ENCODE results near the gene GPR84. TPM values are rescaled to one million over a fixed set of nuclear protein-coding genes. Genes with fewer than 3 reads are reported as not detected.

The GPR84 gene
- total and polyA plus RNA-seq, 2 donors (not counting 3 experiments of a cell fraction or from before 2014, with no cell fraction given), result not detected

- Histone ChIP-seq H3K36me3 (ENCODE audit: control insufficient read depth in 2 of 2, extremely low read depth in 1 of 2, insufficient read depth in 2 of 2, low read length in 2 of 2) (no peaks in the 10 kb centered on the region), H4K20me1 (replicated peaks; ENCODE audit: control insufficient read depth, extremely low read depth, insufficient read depth, low read length) (no peaks in the 10 kb centered on the region), H3K9me1 (replicated peaks; ENCODE audit: control insufficient read depth, extremely low read depth, insufficient read depth, low read length) (no peaks in the 10 kb centered on the region), H3K27ac (ENCODE audit: insufficient read depth, low read depth, low read length) (no peak overlapping the region), H3K9me3 (replicated peaks; ENCODE audit: control insufficient read depth, insufficient read depth, low read length) (no peaks in the 10 kb centered on the region), H3K4me3 (replicated peaks in 1 of 3; ENCODE audit: insufficient read depth in 1 of 3, low read depth in 1 of 3, low read length in 3 of 3) (no peak overlapping the region), H3K9ac (replicated peaks; ENCODE audit: extremely low read depth, insufficient read depth, low read length) (no peak overlapping the region), H3K27me3 (ENCODE audit: control insufficient read depth in 2 of 2, insufficient read depth in 2 of 2, low read length in 2 of 2) (no peaks in the 10 kb centered on the region), H3K79me2 (ENCODE audit: control insufficient read depth, insufficient read depth, low read length) (peaks cover 31% of the 10 kb centered on the region), H3K4me1 (ENCODE audit: control insufficient read depth, extremely low read depth, insufficient read depth, low read length) (peaks cover 23% of the 10 kb centered on the region), H2AFZ (ENCODE audit: low read depth, low read length) (no peak overlapping the region), H3K4me2 (ENCODE audit: insufficient read depth, low read length) (no peak overlapping the region)
- POLR2A ChIA-PET, result interaction anchor here (0.6 kb wide), 1 partner anchor 9 kb away, joined by 5 read pairs; the partner anchor contains the start of gene COPZ1
- CTCF ChIA-PET, result interaction anchor here (0.8 to 5.4 kb wide), 7 partner anchors 8 to 81 kb away, joined by 3 to 61 read pairs (median 3); partner anchors contain the start of gene COPZ1
- intact Hi-C loops (cut with micrococcal nuclease), result no loop called here
- no TSS peak for BruUV-seq (replicated peaks)
- FAIRE-seq (no peak), DNase-seq (ENCODE audit: low read depth, low spot score) (no peak)
- no peak for TF ChIP-seq POLR2AphosphoS5 (IDR thresholded peaks at IDR 0.05; ENCODE audit: insufficient read depth, low read depth, low read length)
- no peak for TF ChIP-seq FOS (IDR thresholded peaks at IDR 0.05; ENCODE audit: borderline replicate concordance, insufficient read depth, low read length)
- no peak for TF ChIP-seq JUN (IDR thresholded peaks at IDR 0.05; ENCODE audit: borderline replicate concordance, insufficient read depth, insufficient read length, low read depth)
- TF ChIP-seq EZH2 (IDR thresholded peaks at IDR 0.05; ENCODE audit: borderline replicate concordance, low read depth, low read length, severe bottlenecking), result no peak
- TF ChIP-seq CTCF (IDR thresholded peaks at IDR 0.05; ENCODE audit: extremely low read depth in 1 of 2, insufficient read depth in 1 of 2, low read depth in 1 of 2, low read length in 2 of 2), result no peak
- TF ChIP-seq POLR2A (IDR thresholded peaks at IDR 0.05; ENCODE audit: low read depth, low read length), result no peak
- no peak for TF ChIP-seq MAX (IDR thresholded peaks at IDR 0.05; ENCODE audit: insufficient read depth, insufficient read length)
- no peak for TF ChIP-seq MYC (IDR thresholded peaks at IDR 0.05; ENCODE audit: low read depth, low read length)
- TF ChIP-seq GATA2 (IDR thresholded peaks at IDR 0.05; ENCODE audit: insufficient read depth, insufficient read length, low read depth, low read length), result no peak
- dilution Hi-C loops (cut with MboI; ENCODE audit: extremely low pct_ligation_motif_present, low sequenced_read_pairs), result no loop called here
Measured at GRCh38 chr12:54333420-54334034, 30.8 kb downstream of the GPR84 start.

Data from endothelial cell of umbilical vein (primary cell).